H1 (cell line): ENCODE data around the gene CHRNA5. TPM values are rescaled to one million over a fixed set of nuclear protein-coding genes. Genes with fewer than 3 reads are reported as not detected.

Experiments used
- CTCF ChIA-PET: fragments of 300-600 bp; sonication (Branson Sonifier 250); formaldehyde crosslinking; loops from one replicate; lab custom pipeline; 2021; ENCODE audit not compliant: partially characterized antibody; lab: Charles Lee
- POLR2A ChIA-PET: fragments of 300-600 bp; sonication (Branson Sonifier 250); formaldehyde crosslinking; loops from one replicate; lab custom pipeline; 2021; ENCODE audit warnings: inconsistent platforms; ENCODE audit not compliant: partially characterized antibody; lab: Charles Lee
- DNase-seq, 2 experiments: peaks; one replicate each; pipeline versions ENCODE4 v3.0.0 to v3.0.0-alpha.2; 2010 to 2022; ENCODE audit warnings: low spot score in 2 of 2, low read depth in 1 of 2, mixed read lengths in 1 of 2
- FAIRE-seq: peaks from 2 replicates; lab custom pipeline; 2011; peaks lifted over from hg19 to GRCh38; lab: Jason Lieb, UNC
- H2AFZ ChIP-seq: 2 replicates; pipeline ENCODE4 v1.8.1; 2012; ENCODE audit warnings: low read length, inconsistent platforms
- H2AK5ac ChIP-seq: 2 replicates; pipeline ENCODE4 v1.6.1; 2013; ENCODE audit warnings: low read depth, low read length
- H2BK120ac ChIP-seq: replicated peaks from 2 replicates; pipeline ENCODE3; 2013; ENCODE audit warnings: low read depth, low read length, inconsistent platforms
- H2BK12ac ChIP-seq: 2 replicates; pipeline ENCODE4 v1.6.1; 2013; ENCODE audit warnings: low read depth, low read length
- H2BK15ac ChIP-seq: 2 replicates; pipeline ENCODE4 v1.6.1; 2013; ENCODE audit warnings: low read length
- H2BK20ac ChIP-seq: 2 replicates; pipeline ENCODE4 v1.6.1; 2013; ENCODE audit warnings: low read length
- H2BK5ac ChIP-seq: 2 replicates; pipeline ENCODE4 v1.6.1; 2013; ENCODE audit warnings: low read depth, low read length
- H3K14ac ChIP-seq: 2 replicates; pipeline ENCODE4 v1.6.1; 2013; ENCODE audit warnings: inconsistent platforms; ENCODE audit not compliant: insufficient read length
- H3K18ac ChIP-seq: 2 replicates; pipeline ENCODE4 v1.6.1; 2013; ENCODE audit warnings: low read length; ENCODE audit errors: extremely low read depth
- H3K23ac ChIP-seq: 2 replicates; pipeline ENCODE4 v1.6.1; 2013; ENCODE audit warnings: inconsistent platforms; ENCODE audit not compliant: insufficient read length
- H3K23me2 ChIP-seq: 2 replicates; pipeline ENCODE4 v1.6.1; 2013; ENCODE audit warnings: low read depth, low read length
- H3K27ac ChIP-seq: 2 replicates; pipeline ENCODE4 v1.6.1; 2011; ENCODE audit warnings: low read depth, low read length, inconsistent platforms
- H3K27me3 ChIP-seq, 4 experiments: replicated peaks in 1 of 4; 1 replicate in 1 of 4; 2 replicates in 3 of 4; pipeline versions ENCODE4 v1.6.1 to v1.8.1; 2011 to 2013; ENCODE audit warnings: low read length in 3 of 4, mild to moderate bottlenecking in 3 of 4, inconsistent platforms in 2 of 4, mixed read lengths in 2 of 4, moderate library complexity in 1 of 4; ENCODE audit not compliant: control insufficient read depth in 3 of 4, insufficient read depth in 3 of 4; ENCODE audit errors: extremely low read depth in 1 of 4
- H3K36me3 ChIP-seq, 4 experiments: 2 replicates each; pipeline versions ENCODE4 v1.6.1 to v1.8.1; 2011 to 2013; ENCODE audit warnings: mild to moderate bottlenecking in 4 of 4, low read length in 3 of 4, moderate library complexity in 2 of 4, control low read depth in 1 of 4, inconsistent platforms in 1 of 4; ENCODE audit not compliant: insufficient read depth in 4 of 4, control insufficient read depth in 2 of 4
- H3K4ac ChIP-seq: replicated peaks from 2 replicates; pipeline ENCODE3; 2013; ENCODE audit warnings: low read length, low read depth, mixed read lengths, inconsistent platforms; ENCODE audit not compliant: insufficient read length
- H3K4me1 ChIP-seq, 4 experiments: replicated peaks in 1 of 4; 1 replicate in 1 of 4; 2 replicates in 3 of 4; pipeline versions ENCODE4 v1.6.1 to v1.8.1; 2011 to 2013; ENCODE audit warnings: low read length in 3 of 4, inconsistent platforms in 2 of 4, mixed read lengths in 1 of 4; ENCODE audit not compliant: insufficient read depth in 4 of 4, control insufficient read depth in 3 of 4
- H3K4me2 ChIP-seq, 2 experiments: 2 replicates each; pipeline versions ENCODE4 v1.6.1 to v1.8.1; 2011 to 2013; ENCODE audit warnings: low read depth in 2 of 2, low read length in 2 of 2, control low read depth in 1 of 2, inconsistent platforms in 1 of 2, mild to moderate bottlenecking in 1 of 2; ENCODE audit not compliant: insufficient read depth in 1 of 2
- H3K4me3 ChIP-seq, 4 experiments: fragments of 200-600, 300-600 bp in 1 of 4; sonication (generic), shearing (Covaris generic), sonication (Bioruptor Twin) in 1 of 4; 2 replicates each; pipeline versions ENCODE4 v1.5.1 to v1.8.1; 2011 to 2016; ENCODE audit warnings: low read length in 4 of 4, low read depth in 3 of 4, control low read depth in 2 of 4, inconsistent platforms in 2 of 4, mild to moderate bottlenecking in 2 of 4, mixed read lengths in 1 of 4, moderate library complexity in 1 of 4; ENCODE audit not compliant: insufficient read depth in 2 of 4; ENCODE audit errors: extremely low read depth in 1 of 4
- H3K56ac ChIP-seq: replicated peaks from 2 replicates; pipeline ENCODE3; 2013; ENCODE audit warnings: low read depth, mild to moderate bottlenecking, mixed read lengths, low read length, inconsistent platforms; ENCODE audit not compliant: insufficient read length
- H3K79me1 ChIP-seq: 2 replicates; pipeline ENCODE4 v1.6.1; 2013; ENCODE audit warnings: low read depth, low read length, control low read depth
- H3K79me2 ChIP-seq, 2 experiments: 2 replicates each; pipeline versions ENCODE4 v1.6.1 to v1.8.1; 2012 to 2013; ENCODE audit warnings: low read length in 2 of 2, mild to moderate bottlenecking in 2 of 2, inconsistent platforms in 1 of 2; ENCODE audit not compliant: insufficient read depth in 2 of 2, control insufficient read depth in 1 of 2
- H3K9ac ChIP-seq, 4 experiments: replicated peaks in 1 of 4; 1 replicate in 1 of 4; 2 replicates in 3 of 4; pipeline versions ENCODE4 v1.6.1 to v1.8.1; 2011 to 2013; ENCODE audit warnings: low read depth in 3 of 4, low read length in 3 of 4, control low read depth in 2 of 4, mild to moderate bottlenecking in 2 of 4, moderate library complexity in 2 of 4, inconsistent platforms in 1 of 4; ENCODE audit errors: extremely low read depth in 1 of 4
- H3K9me3 ChIP-seq, 2 experiments: 2 replicates each; pipeline versions ENCODE4 v1.6.1 to v1.8.1; 2012 to 2013; ENCODE audit warnings: mild to moderate bottlenecking in 2 of 2, moderate library complexity in 2 of 2, control low read depth in 1 of 2, inconsistent platforms in 1 of 2, low read depth in 1 of 2, low read length in 1 of 2, mixed read lengths in 1 of 2; ENCODE audit not compliant: insufficient read depth in 2 of 2
- H4K20me1 ChIP-seq, 2 experiments: replicated peaks in 1 of 2; 2 replicates each; pipeline versions ENCODE3 to v1.8.1; 2011 to 2013; ENCODE audit warnings: inconsistent platforms in 2 of 2, low read length in 2 of 2, mild to moderate bottlenecking in 1 of 2; ENCODE audit not compliant: insufficient read depth in 2 of 2, control insufficient read depth in 1 of 2
- H4K5ac ChIP-seq: 2 replicates; pipeline ENCODE4 v1.6.1; 2013; ENCODE audit warnings: low read length, low read depth, mixed read lengths, inconsistent platforms; ENCODE audit not compliant: insufficient read length
- H4K8ac ChIP-seq: 2 replicates; pipeline ENCODE4 v1.8.0; 2013; ENCODE audit warnings: mild to moderate bottlenecking, moderate library complexity, low read length, inconsistent platforms; ENCODE audit not compliant: insufficient read depth; ENCODE audit errors: extremely low read depth
- H4K91ac ChIP-seq: replicated peaks from 2 replicates; pipeline ENCODE3; 2013; ENCODE audit warnings: low read length, mixed read lengths, inconsistent platforms; ENCODE audit not compliant: insufficient read length
- EP300 ChIP-seq, 2 experiments: IDR thresholded peaks; 1 replicate in 1 of 2; 2 replicates in 1 of 2; pipeline ENCODE4 v1.6.1; 2011 to 2012; ENCODE audit warnings: low read depth in 2 of 2, low read length in 2 of 2, mild to moderate bottlenecking in 2 of 2, borderline replicate concordance in 1 of 2, inconsistent platforms in 1 of 2, moderate library complexity in 1 of 2
- GTF2F1 ChIP-seq: IDR thresholded peaks from 2 replicates; pipeline ENCODE4 v1.6.1; 2012; ENCODE audit warnings: low read depth, low read length, improper control_type of control experiment, borderline replicate concordance
- JUN ChIP-seq: IDR thresholded peaks from 2 replicates; pipeline ENCODE4 v1.6.1; 2011; ENCODE audit warnings: low read depth, mild to moderate bottlenecking, improper control_type of control experiment, low read length
- KDM4A ChIP-seq: IDR thresholded peaks from one replicate; pipeline ENCODE4 v1.7.1; 2012; ENCODE audit warnings: low read depth, mild to moderate bottlenecking, moderate library complexity, low read length, inconsistent platforms; ENCODE audit not compliant: severe bottlenecking
- NRF1 ChIP-seq: IDR thresholded peaks from 2 replicates; pipeline ENCODE4 v1.6.1; 2011; ENCODE audit warnings: mild to moderate bottlenecking, low read depth, low read length, improper control_type of control experiment
- RBBP5 ChIP-seq: IDR thresholded peaks from 2 replicates; pipeline ENCODE4 v1.7.1; 2012; ENCODE audit warnings: low read depth, mild to moderate bottlenecking, inconsistent platforms, low read length, moderate library complexity, borderline replicate concordance
- SP2 ChIP-seq: IDR thresholded peaks from 2 replicates; pipeline ENCODE4 v1.6.1; 2012; ENCODE audit warnings: mild to moderate bottlenecking, low read length, inconsistent platforms
- WGBS, 2 experiments: shearing (Covaris generic) in 1 of 2; methylation state at CpG; one replicate each; pipeline versions ENCODE4 v1.1.6 to v1.1.7; 2013 to 2015; ENCODE audit warnings: low lambda C conversion rate in 2 of 2, mixed read lengths in 2 of 2, inconsistent platforms in 1 of 2, low coverage in 1 of 2, missing lambda C conversion rate in 1 of 2; ENCODE audit not compliant: insufficient replicate concordance in 2 of 2, insufficient coverage in 1 of 2, insufficient read length in 1 of 2; ENCODE audit errors: extremely low coverage in 1 of 2, missing lambda C conversion rate in 1 of 2; 5-methylcytosine and 5-hydroxymethylcytosine counted together
- polyA plus RNA-seq, 7 experiments: library from polyadenylated mRNA; depleted of rRNA in 3 of 7; stranded (reverse) in 5 of 7; unstranded in 2 of 7; fragments of >200 nt in 5 of 7; fragments of 200-250 nt in 2 of 7; gene quantifications; 1 replicate in 5 of 7; 2 replicates in 1 of 7; 4 replicates in 1 of 7; pipeline versions ENCODE4 v1.2.1 to v1.2.3, GENCODE V29; 2011 to 2013; ENCODE audit warnings: missing spikeins in 2 of 7, mixed read lengths in 2 of 7
- total RNA-seq: library from RNA; stranded (reverse); fragmentation: NEBNext Ultra II Directional; extraction: Animal tissue kit (Norgen Biotek cat#: 25700); gene quantifications from 2 replicates; pipeline ENCODE4 v1.2.1, GENCODE V29; 2021
- TF ChIP-seq, protein P1 (sequence below): IDR thresholded peaks from 2 replicates; pipeline ENCODE4 v1.6.1; 2012; ENCODE audit warnings: low read length, inconsistent platforms
- TF ChIP-seq, protein P2 (sequence below), 3 experiments: IDR thresholded peaks; 1 replicate in 2 of 3; 2 replicates in 1 of 3; pipeline versions ENCODE4 v1.5.1 to v1.6.1; 2011; ENCODE audit warnings: low read length in 3 of 3, mild to moderate bottlenecking in 3 of 3, inconsistent platforms in 2 of 3, low read depth in 1 of 3, moderate library complexity in 1 of 3; ENCODE audit not compliant: insufficient read depth in 1 of 3; ENCODE audit errors: control extremely low read depth in 1 of 3

The CHRNA5 gene
- total and polyA plus RNA-seq, 2 of the 8 experiments (the other 6 are each of a cell fraction or from before 2014, with no cell fraction given): 13.5 to 31.4 TPM

DNA sequence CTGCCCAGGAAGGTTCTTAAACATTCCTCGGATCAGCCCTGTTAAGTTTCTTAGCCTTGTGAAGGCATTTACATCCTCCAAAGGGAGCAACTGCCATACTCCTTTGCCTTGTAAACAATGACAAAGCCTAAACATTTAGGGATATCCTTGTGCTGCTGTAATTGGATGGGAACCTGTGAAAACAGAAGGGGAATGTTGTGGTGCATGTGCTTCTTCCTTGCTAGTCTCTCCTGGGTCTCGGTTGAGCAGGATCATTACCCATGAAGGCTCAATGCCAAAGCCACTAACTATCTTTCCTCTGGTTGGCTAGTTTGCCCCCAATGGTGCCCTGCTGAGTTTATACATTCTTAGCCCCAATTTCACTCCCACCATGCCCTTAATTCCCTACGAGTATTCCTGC, 38.1 kb downstream of the CHRNA5 start:
- no peaks in the 10 kb centered on the region for H3K23me2 ChIP-seq
- no peak overlapping the region for H3K9ac ChIP-seq
- H2AK5ac ChIP-seq: no peak overlapping the region
- H2BK12ac ChIP-seq: no peak overlapping the region
- H3K56ac ChIP-seq: no peak overlapping the region
- H2BK5ac ChIP-seq: no peak overlapping the region
- ChIA-PET POLR2A (no interaction called here), CTCF (interaction anchor here (2.6 kb wide), 1 partner anchor 16 kb away, joined by 9 read pairs; no protein-coding TSS in a partner anchor)
- H4K91ac ChIP-seq: no peak overlapping the region
- H3K4me1 ChIP-seq: no peaks in the 10 kb centered on the region
- DNase-seq (no peak), FAIRE-seq (no peak)
- no peak overlapping the region for H3K14ac ChIP-seq
- no peaks in the 10 kb centered on the region for H3K79me2 ChIP-seq
- H2AFZ ChIP-seq: no peak overlapping the region
- H3K23ac ChIP-seq: no peak overlapping the region
- no peaks in the 10 kb centered on the region for H4K20me1 ChIP-seq
- peaks cover 0 to 3% (median 0%) of the 10 kb centered on the region in 4 experiments; a peak in 1 of 8 replicates for H3K36me3 ChIP-seq
- no peak overlapping the region for H4K5ac ChIP-seq
- no peak overlapping the region for H3K4ac ChIP-seq
- 79% methylated on average over 3 of the region's 3 CpGs; no CpG with 5 or more reads in 1 of the 2 experiments for WGBS, 2 experiments
- H2BK120ac ChIP-seq: no peak overlapping the region
- no peak overlapping the region for H3K18ac ChIP-seq
- no peaks in the 10 kb centered on the region for H3K79me1 ChIP-seq
- peaks cover 4 to 16% of the 10 kb centered on the region in 2 experiments; a peak in 1 of 4 replicates for H3K9me3 ChIP-seq
- H3K27ac ChIP-seq: no peak overlapping the region
- no peak overlapping the region for H3K4me2 ChIP-seq
- no peak overlapping the region for H4K8ac ChIP-seq
- no peak overlapping the region for H2BK20ac ChIP-seq
- H2BK15ac ChIP-seq: no peak overlapping the region
- H3K27me3 ChIP-seq: no peaks in the 10 kb centered on the region
- H3K4me3 ChIP-seq: no peak overlapping the region
- TF ChIP-seq EP300 (IDR thresholded peaks at IDR 0.05; ENCODE audit: borderline replicate concordance in 1 of 2, low read depth in 2 of 2, low read length in 2 of 2) (no peak), RBBP5 (no peak), JUN (no peak), NRF1 (no peak), GTF2F1 (no peak), KDM4A (no peak), SP2 (no peak)
- TF ChIP-seq, protein P1, sequence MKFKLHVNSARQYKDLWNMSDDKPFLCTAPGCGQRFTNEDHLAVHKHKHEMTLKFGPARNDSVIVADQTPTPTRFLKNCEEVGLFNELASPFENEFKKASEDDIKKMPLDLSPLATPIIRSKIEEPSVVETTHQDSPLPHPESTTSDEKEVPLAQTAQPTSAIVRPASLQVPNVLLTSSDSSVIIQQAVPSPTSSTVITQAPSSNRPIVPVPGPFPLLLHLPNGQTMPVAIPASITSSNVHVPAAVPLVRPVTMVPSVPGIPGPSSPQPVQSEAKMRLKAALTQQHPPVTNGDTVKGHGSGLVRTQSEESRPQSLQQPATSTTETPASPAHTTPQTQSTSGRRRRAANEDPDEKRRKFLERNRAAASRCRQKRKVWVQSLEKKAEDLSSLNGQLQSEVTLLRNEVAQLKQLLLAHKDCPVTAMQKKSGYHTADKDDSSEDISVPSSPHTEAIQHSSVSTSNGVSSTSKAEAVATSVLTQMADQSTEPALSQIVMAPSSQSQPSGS: no peak
- TF ChIP-seq, protein P2, sequence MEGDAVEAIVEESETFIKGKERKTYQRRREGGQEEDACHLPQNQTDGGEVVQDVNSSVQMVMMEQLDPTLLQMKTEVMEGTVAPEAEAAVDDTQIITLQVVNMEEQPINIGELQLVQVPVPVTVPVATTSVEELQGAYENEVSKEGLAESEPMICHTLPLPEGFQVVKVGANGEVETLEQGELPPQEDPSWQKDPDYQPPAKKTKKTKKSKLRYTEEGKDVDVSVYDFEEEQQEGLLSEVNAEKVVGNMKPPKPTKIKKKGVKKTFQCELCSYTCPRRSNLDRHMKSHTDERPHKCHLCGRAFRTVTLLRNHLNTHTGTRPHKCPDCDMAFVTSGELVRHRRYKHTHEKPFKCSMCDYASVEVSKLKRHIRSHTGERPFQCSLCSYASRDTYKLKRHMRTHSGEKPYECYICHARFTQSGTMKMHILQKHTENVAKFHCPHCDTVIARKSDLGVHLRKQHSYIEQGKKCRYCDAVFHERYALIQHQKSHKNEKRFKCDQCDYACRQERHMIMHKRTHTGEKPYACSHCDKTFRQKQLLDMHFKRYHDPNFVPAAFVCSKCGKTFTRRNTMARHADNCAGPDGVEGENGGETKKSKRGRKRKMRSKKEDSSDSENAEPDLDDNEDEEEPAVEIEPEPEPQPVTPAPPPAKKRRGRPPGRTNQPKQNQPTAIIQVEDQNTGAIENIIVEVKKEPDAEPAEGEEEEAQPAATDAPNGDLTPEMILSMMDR (IDR thresholded peaks at IDR 0.05; ENCODE audit: control extremely low read depth in 1 of 3, insufficient read depth in 1 of 3, low read depth in 1 of 3, low read length in 3 of 3): no peak
